ENCODE measurements around the gene ZBTB7C.

The ZBTB7C gene

DNA sequence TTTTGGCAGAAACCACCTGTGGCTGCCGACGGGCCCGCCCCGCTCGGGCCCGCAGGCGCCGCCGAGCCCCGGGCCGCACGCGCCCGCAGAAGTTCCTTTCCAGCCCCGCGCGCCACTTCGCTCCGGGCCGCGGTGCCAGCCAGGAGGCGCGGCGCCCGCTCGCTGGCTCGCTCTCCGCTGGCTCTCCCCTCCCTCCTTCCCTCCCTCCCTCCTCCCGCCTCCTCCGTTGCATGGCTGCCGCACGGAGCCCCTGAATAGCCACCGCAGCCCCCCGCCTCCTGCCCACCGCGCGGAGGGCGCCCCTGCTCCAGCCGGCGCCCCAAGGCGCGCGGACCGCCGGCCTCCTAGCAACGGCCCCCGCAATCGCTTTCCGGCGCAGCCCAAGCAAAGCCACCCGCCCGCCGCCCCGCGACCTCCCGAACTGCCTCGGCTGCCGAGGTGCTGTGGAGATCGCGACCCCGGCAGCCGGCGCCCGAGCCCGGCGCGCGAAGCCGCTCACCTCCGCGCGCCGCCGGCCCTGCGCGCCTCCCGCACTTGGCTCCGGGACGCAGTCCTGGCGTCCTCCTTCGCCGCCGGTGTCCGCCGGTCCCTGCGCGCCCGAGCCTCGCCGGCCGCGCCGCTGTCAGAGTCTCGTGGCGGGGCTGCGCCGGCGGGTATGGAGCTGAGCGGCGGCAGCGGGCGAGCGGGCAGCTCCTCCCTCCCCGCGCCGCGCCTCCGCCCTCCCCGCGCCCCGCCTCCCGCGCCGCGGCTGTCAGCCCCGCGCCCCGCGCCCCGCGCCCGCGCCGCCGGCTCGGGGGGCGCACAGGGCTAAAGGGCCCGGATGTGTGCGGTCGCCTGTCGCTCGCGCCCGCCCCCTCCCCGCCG is at the start of gene ZBTB7C:
Gene ZBTB7C, minus strand, starts transcription at position 657 of the 864 bp plus-strand sequence.
- DNase-seq (ENCODE audit: low read depth), result peak; percentile 64
- peak within 1 kb of the TSS; percentile 62 for H3K4me3 ChIP-seq (ENCODE audit: low read length)
- no peak for TF ChIP-seq CTCF (IDR thresholded peaks at IDR 0.05; ENCODE audit: insufficient read depth, low read depth, low read length, missing control alignments)

GRCh38 chr18:48456838-48457237 is 47.7 kb upstream of the ZBTB7C start:
- no peak for TF ChIP-seq CTCF (IDR thresholded peaks at IDR 0.05; ENCODE audit: insufficient read depth, low read depth, low read length, missing control alignments)
- DNase-seq (ENCODE audit: low read depth), result no peak
- H3K4me3 ChIP-seq (ENCODE audit: low read length), result no peak overlapping the region

GRCh38 chr18:48455555-48456478 is 46.6 kb upstream of the ZBTB7C start:
- TF ChIP-seq CTCF (IDR thresholded peaks at IDR 0.05; ENCODE audit: insufficient read depth, low read depth, low read length, missing control alignments), result no peak
- H3K4me3 ChIP-seq (ENCODE audit: low read length), result no peak overlapping the region
- peak; percentile 81 for DNase-seq (ENCODE audit: low read depth)

DNA sequence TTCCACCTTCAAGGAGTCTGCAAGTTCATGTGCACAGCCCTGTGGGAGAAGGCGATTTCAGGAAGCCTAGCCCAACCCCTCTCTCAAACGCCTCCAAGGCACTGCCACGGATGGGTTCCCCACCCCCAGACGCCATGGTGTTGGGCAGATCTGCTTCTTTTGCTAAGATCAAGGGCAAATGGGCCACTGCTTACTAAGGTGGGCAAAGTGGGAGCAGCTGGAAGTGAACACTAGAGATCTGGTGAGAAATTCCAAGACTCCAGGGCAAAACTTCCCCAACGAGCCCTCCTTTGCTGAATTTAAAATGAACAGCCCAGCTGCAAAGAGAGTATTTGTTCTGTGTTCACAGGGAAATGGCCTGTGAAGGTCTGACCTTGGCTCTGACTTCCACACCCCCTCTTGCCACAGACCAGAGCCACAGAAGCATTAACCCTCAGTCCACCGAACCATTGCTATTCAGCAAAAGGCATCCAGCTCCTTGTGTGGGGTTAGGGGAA is 45.1 kb upstream of the ZBTB7C start:
- TF ChIP-seq CTCF (IDR thresholded peaks at IDR 0.05; ENCODE audit: insufficient read depth, low read depth, low read length, missing control alignments), result no peak
- no peak overlapping the region for H3K4me3 ChIP-seq (ENCODE audit: low read length)
- DNase-seq (ENCODE audit: low read depth), result no peak

DNA sequence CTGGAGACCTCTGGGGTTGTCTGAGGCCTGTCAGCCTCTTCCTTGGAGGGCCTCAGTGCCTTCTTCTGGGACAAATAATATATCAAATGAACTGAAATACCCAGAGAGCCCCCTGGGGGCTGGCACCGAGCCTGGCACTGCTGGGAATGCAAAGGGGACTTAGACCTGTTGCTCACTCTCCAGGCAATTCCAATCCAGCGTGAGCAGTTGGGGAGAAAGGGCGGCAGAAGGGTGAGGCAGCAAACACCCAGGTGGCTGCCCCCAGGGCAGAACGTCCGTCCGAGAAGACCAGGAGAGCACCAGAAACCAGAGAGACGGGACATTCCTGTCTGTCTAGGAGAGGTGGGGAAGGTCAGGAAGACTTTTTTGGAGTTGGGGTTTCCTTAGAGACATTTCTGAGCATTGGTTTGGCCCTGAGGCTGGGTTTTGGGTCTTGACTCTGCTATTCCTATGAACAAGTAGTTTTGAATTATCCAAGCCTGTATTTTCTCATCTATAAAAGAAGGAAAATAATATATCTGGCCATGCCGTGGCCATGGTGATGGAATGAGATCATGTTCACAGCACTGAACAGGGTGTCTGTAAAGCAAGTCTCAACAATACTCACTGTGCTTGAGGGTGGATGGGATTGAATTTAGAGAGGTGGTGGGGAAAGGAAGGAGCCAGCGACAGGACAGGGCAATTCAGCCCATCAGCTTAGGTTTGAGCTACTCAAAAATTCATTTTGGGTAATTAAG is 44.3 kb upstream of the ZBTB7C start:
- peak; percentile 84 for DNase-seq (ENCODE audit: low read depth)
- H3K4me3 ChIP-seq (ENCODE audit: low read length), result no peak overlapping the region
- no peak for TF ChIP-seq CTCF (IDR thresholded peaks at IDR 0.05; ENCODE audit: insufficient read depth, low read depth, low read length, missing control alignments)

- peak; percentile 48 for DNase-seq (ENCODE audit: low read depth)
- no peak overlapping the region for H3K4me3 ChIP-seq (ENCODE audit: low read length)
- no peak for TF ChIP-seq CTCF (IDR thresholded peaks at IDR 0.05; ENCODE audit: insufficient read depth, low read depth, low read length, missing control alignments)
Measured at GRCh38 chr18:48452861-48453323, 43.7 kb upstream of the ZBTB7C start.
